ENCODE measurements around the gene RAB11FIP4. TPM values are rescaled to one million over a fixed set of nuclear protein-coding genes. Genes with fewer than 3 reads are reported as not detected.

Gene RAB11FIP4
- total and polyA plus RNA-seq, 10 of the 15 experiments (the other 5 are each of a cell fraction or from before 2014, with no cell fraction given) = 1.4 to 27.0 (median 17.6) TPM

DNA sequence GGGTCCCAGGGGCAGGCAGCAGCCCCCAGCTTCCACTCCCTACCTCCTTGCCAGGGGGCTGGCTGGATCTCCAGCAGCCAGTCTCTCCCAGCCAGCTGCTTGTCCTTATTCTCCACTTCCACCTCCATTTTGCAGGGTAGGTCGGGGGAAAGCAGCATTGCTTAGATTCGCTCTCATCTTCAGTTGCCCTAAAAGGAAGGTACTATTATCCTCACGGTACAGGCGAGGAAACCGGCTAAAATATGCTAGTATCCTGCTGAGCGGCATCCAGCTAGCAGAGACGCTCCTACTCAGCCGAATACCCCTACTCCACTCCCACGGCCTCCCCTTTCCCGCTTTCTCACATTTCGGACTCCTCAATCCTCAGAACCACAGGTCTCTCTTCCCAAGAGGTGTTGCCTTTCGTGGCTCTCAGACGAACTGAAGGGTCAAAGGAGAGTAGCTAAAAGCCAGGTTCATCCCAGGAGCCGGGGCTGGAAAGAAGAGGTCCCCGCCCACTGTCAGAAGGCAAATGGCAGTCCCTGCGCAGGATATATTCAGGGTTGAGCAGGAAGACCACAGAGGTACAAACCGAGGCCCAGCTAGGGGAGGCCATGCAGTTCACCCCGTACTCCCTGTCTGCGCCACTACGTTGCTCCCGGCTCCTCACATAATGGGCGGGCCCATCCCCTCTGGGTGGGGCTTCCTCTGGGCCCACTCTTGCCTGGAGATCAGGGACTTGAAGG is 1.7 kb upstream of the RAB11FIP4 start:
- Histone ChIP-seq H3K27ac (ENCODE audit: control insufficient read depth, insufficient read depth) (no peak overlapping the region), H3K79me2 (ENCODE audit: control insufficient read depth, insufficient read depth, low read length) (no peaks in the 10 kb centered on the region), H2AFZ (ENCODE audit: control insufficient read depth, low read depth, low read length) (no peak overlapping the region), H4K20me1 (ENCODE audit: control insufficient read depth, insufficient read depth) (no peaks in the 10 kb centered on the region; the same call in 1 of the 2 replicates), H3K9ac (ENCODE audit: control insufficient read depth, insufficient read depth, low read length) (no peak overlapping the region), H3K4me1 (ENCODE audit: control insufficient read depth, insufficient read depth, low read length) (no peaks in the 10 kb centered on the region), H3K4me2 (ENCODE audit: control insufficient read depth, insufficient read depth) (no peak overlapping the region), H3K36me3 (ENCODE audit: control insufficient read depth in 2 of 2, insufficient read depth in 2 of 2, low read length in 1 of 2) (no peaks in the 10 kb centered on the region), H3K4me3 (no peak overlapping the region), H3K27me3 (replicated peaks in 1 of 2; ENCODE audit: control insufficient read depth in 2 of 2, insufficient read depth in 2 of 2, low read length in 1 of 2) (peaks cover 12% of the 10 kb centered on the region in 2 experiments), H3K9me3 (replicated peaks; ENCODE audit: control insufficient read depth, insufficient read depth, low read length) (no peaks in the 10 kb centered on the region)
- ChIA-PET CTCF (interaction anchor here (0.6 to 2.1 kb wide), 22 partner anchors 11 to 511 kb away, joined by 3 to 13 read pairs (median 4); partner anchors contain the start of gene UTP6), POLR2A (no interaction called here), SMC1A (ENCODE audit: uncharacterized antibody, unreplicated experiment) (interaction anchor here (0.7 to 1.2 kb wide), 7 partner anchors 17 to 494 kb away, joined by 3 to 4 read pairs (median 3); no protein-coding TSS in a partner anchor), RAD21 (ENCODE audit: unreplicated experiment) (interaction anchor here (0.6 to 1.6 kb wide), 4 partner anchors 15 to 135 kb away, joined by 4 to 6 read pairs (median 4); no protein-coding TSS in a partner anchor)
- ATAC-seq (no peak), DNase-seq (ENCODE audit: low read depth, low spot score) (no peak), FAIRE-seq (no peak)
- WGBS (ENCODE audit: insufficient coverage, insufficient replicate concordance, low lambda C conversion rate, missing lambda C conversion rate) = 63% methylated on average over 22 of the region's 22 CpGs
- in situ Hi-C loops (cut with MboI) = loop anchor here (5.0 kb wide), 1 partner anchor 137 kb away; no protein-coding TSS in a partner anchor
- intact Hi-C loops (cut with micrococcal nuclease; ENCODE audit: unreplicated experiment) = loop anchor here (1.0 to 5.0 kb wide), 3 partner anchors 47 to 452 kb away; no protein-coding TSS in a partner anchor
- BruUV-seq (replicated peaks) = no TSS peak
- TF ChIP-seq PAX5 (IDR thresholded peaks at IDR 0.05; ENCODE audit: borderline replicate concordance, low read depth, low read length) = no peak
- TF ChIP-seq, protein P1, sequence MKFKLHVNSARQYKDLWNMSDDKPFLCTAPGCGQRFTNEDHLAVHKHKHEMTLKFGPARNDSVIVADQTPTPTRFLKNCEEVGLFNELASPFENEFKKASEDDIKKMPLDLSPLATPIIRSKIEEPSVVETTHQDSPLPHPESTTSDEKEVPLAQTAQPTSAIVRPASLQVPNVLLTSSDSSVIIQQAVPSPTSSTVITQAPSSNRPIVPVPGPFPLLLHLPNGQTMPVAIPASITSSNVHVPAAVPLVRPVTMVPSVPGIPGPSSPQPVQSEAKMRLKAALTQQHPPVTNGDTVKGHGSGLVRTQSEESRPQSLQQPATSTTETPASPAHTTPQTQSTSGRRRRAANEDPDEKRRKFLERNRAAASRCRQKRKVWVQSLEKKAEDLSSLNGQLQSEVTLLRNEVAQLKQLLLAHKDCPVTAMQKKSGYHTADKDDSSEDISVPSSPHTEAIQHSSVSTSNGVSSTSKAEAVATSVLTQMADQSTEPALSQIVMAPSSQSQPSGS (IDR thresholded peaks at IDR 0.05; ENCODE audit: low read length) = no peak
- TF ChIP-seq, protein P2, sequence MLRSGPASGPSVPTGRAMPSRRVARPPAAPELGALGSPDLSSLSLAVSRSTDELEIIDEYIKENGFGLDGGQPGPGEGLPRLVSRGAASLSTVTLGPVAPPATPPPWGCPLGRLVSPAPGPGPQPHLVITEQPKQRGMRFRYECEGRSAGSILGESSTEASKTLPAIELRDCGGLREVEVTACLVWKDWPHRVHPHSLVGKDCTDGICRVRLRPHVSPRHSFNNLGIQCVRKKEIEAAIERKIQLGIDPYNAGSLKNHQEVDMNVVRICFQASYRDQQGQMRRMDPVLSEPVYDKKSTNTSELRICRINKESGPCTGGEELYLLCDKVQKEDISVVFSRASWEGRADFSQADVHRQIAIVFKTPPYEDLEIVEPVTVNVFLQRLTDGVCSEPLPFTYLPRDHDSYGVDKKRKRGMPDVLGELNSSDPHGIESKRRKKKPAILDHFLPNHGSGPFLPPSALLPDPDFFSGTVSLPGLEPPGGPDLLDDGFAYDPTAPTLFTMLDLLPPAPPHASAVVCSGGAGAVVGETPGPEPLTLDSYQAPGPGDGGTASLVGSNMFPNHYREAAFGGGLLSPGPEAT (IDR thresholded peaks at IDR 0.05; ENCODE audit: low read depth) = no peak
- no peak for TF ChIP-seq SIN3A (IDR thresholded peaks at IDR 0.05; ENCODE audit: low read depth, low read length)
- TF ChIP-seq E2F8 (IDR thresholded peaks at IDR 0.05; ENCODE audit: low read depth, partially characterized antibody) = no peak
- TF ChIP-seq SMARCA5 (IDR thresholded peaks at IDR 0.05) = no peak
- TF ChIP-seq TCF3 (IDR thresholded peaks at IDR 0.05; ENCODE audit: borderline replicate concordance, insufficient read depth, low read depth, low read length) = no peak
- no peak for TF ChIP-seq ASH2L (IDR thresholded peaks at IDR 0.05; ENCODE audit: borderline replicate concordance, low read depth)
- TF ChIP-seq RFX5 (IDR thresholded peaks at IDR 0.05; ENCODE audit: low read depth, low read length) = no peak
- no peak for TF ChIP-seq TBL1XR1 (IDR thresholded peaks at IDR 0.05; ENCODE audit: low read depth, low read length)
- no peak for TF ChIP-seq RELA (IDR thresholded peaks at IDR 0.05; ENCODE audit: borderline replicate concordance, partially characterized antibody)
- TF ChIP-seq SREBF2 (IDR thresholded peaks at IDR 0.05; ENCODE audit: low read length) = no peak
- TF ChIP-seq IRF3 (IDR thresholded peaks at IDR 0.05) = no peak
- no peak for TF ChIP-seq CHD2 (IDR thresholded peaks at IDR 0.05; ENCODE audit: borderline replicate concordance, low read depth, low read length)
- TF ChIP-seq ZZZ3 (IDR thresholded peaks at IDR 0.05; ENCODE audit: control insufficient read depth, insufficient read length, low read depth) = no peak
